Mesenchymal stem cell (in vitro differentiated cells and primary cell): ENCODE results near the gene SERTAD2.

ENCODE experiments used
- DNase-seq: peaks from one replicate; pipeline ENCODE4 v3.0.0-alpha.2; 2013
- H2AFZ ChIP-seq: one replicate; pipeline ENCODE4 v1.6.1; 2013; ENCODE audit warnings: low read depth, mild to moderate bottlenecking, control low read depth, inconsistent platforms, low read length, moderate library complexity
- H2AK5ac ChIP-seq: 2 replicates; pipeline ENCODE4 v1.6.1; 2013; ENCODE audit warnings: low read length, moderate library complexity, mild to moderate bottlenecking, inconsistent platforms; ENCODE audit not compliant: severe bottlenecking
- H2BK120ac ChIP-seq: one replicate; pipeline ENCODE4 v1.6.1; 2013; ENCODE audit warnings: low read depth, mild to moderate bottlenecking, inconsistent platforms, low read length, moderate library complexity
- H2BK12ac ChIP-seq, 2 experiments: one replicate each; pipeline ENCODE4 v1.6.1; 2013; ENCODE audit warnings: inconsistent platforms in 2 of 2, low read length in 2 of 2, mild to moderate bottlenecking in 2 of 2, moderate library complexity in 2 of 2, control low read depth in 1 of 2
- H2BK15ac ChIP-seq: one replicate; pipeline ENCODE4 v1.6.1; 2013; ENCODE audit warnings: mild to moderate bottlenecking, low read depth, inconsistent platforms; ENCODE audit not compliant: poor library complexity, severe bottlenecking
- H2BK5ac ChIP-seq: 2 replicates; pipeline ENCODE4 v1.6.1; 2013; ENCODE audit warnings: low read depth, mild to moderate bottlenecking, low read length, control low read depth, inconsistent platforms; ENCODE audit not compliant: poor library complexity, severe bottlenecking
- H3K14ac ChIP-seq, 2 experiments: one replicate each; pipeline ENCODE4 v1.6.1; 2013; ENCODE audit warnings: inconsistent platforms in 2 of 2, low read length in 2 of 2, control low read depth in 1 of 2, mild to moderate bottlenecking in 1 of 2, moderate library complexity in 1 of 2
- H3K18ac ChIP-seq, 2 experiments: one replicate each; pipeline ENCODE4 v1.6.1; 2013; ENCODE audit warnings: inconsistent platforms in 2 of 2, low read length in 2 of 2, control low read depth in 1 of 2, low read depth in 1 of 2, mild to moderate bottlenecking in 1 of 2
- H3K23ac ChIP-seq, 2 experiments: one replicate each; pipeline ENCODE4 v1.6.1; 2013; ENCODE audit warnings: inconsistent platforms in 2 of 2, low read length in 2 of 2, mild to moderate bottlenecking in 2 of 2, moderate library complexity in 2 of 2, control low read depth in 1 of 2
- H3K27ac ChIP-seq: 2 replicates; pipeline ENCODE4 v1.5.1; 2013; ENCODE audit warnings: mild to moderate bottlenecking, moderate library complexity, low read length, control low read depth, inconsistent platforms; ENCODE audit not compliant: poor library complexity, severe bottlenecking
- H3K27me3 ChIP-seq, 2 experiments: 2 replicates each; pipeline versions ENCODE4 v1.6.1 to v1.7.0; 2013; ENCODE audit warnings: low read length in 2 of 2, mild to moderate bottlenecking in 2 of 2, moderate library complexity in 2 of 2, control low read depth in 1 of 2, inconsistent platforms in 1 of 2; ENCODE audit not compliant: control insufficient read depth in 1 of 2, insufficient read depth in 1 of 2
- H3K36me3 ChIP-seq, 2 experiments: 2 replicates each; pipeline versions ENCODE4 v1.6.1 to v1.7.0; 2013; ENCODE audit warnings: low read length in 2 of 2, control low read depth in 1 of 2, inconsistent platforms in 1 of 2, low read depth in 1 of 2, mild to moderate bottlenecking in 1 of 2; ENCODE audit not compliant: insufficient read depth in 2 of 2, control insufficient read depth in 1 of 2
- H3K4ac ChIP-seq, 2 experiments: one replicate each; pipeline ENCODE4 v1.6.1; 2013; ENCODE audit warnings: inconsistent platforms in 2 of 2, low read length in 2 of 2, mild to moderate bottlenecking in 2 of 2, moderate library complexity in 2 of 2, control low read depth in 1 of 2, low read depth in 1 of 2
- H3K4me1 ChIP-seq: 2 replicates; pipeline ENCODE4 v1.6.1; 2013; ENCODE audit warnings: low read depth, low read length, control low read depth; ENCODE audit not compliant: control insufficient read depth, insufficient read depth
- H3K4me2 ChIP-seq: 2 replicates; pipeline ENCODE4 v1.6.1; 2013; ENCODE audit warnings: low read length, mild to moderate bottlenecking, inconsistent platforms; ENCODE audit not compliant: poor library complexity, severe bottlenecking
- H3K4me3 ChIP-seq, 2 experiments: 2 replicates each; pipeline versions ENCODE4 v1.5.1 to v1.7.0; 2013; ENCODE audit warnings: low read length in 2 of 2, mild to moderate bottlenecking in 2 of 2, control low read depth in 1 of 2, low read depth in 1 of 2; ENCODE audit not compliant: insufficient read depth in 1 of 2
- H3K79me1 ChIP-seq: replicated peaks from 2 replicates; pipeline ENCODE4 v1.6.1; 2013; ENCODE audit warnings: mild to moderate bottlenecking, control low read depth, low read length, inconsistent platforms; ENCODE audit not compliant: poor library complexity, severe bottlenecking
- H3K9ac ChIP-seq: 2 replicates; pipeline ENCODE4 v1.7.0; 2013; ENCODE audit warnings: mild to moderate bottlenecking, low read length, moderate library complexity
- H3K9me3 ChIP-seq: 2 replicates; pipeline ENCODE4 v1.7.0; 2013; ENCODE audit warnings: mild to moderate bottlenecking, low read length; ENCODE audit not compliant: control insufficient read depth
- H4K8ac ChIP-seq: one replicate; pipeline ENCODE4 v1.6.1; 2013; ENCODE audit warnings: inconsistent platforms, mild to moderate bottlenecking, low read length, moderate library complexity
- H4K91ac ChIP-seq: one replicate; pipeline ENCODE4 v1.6.1; 2013; ENCODE audit warnings: mild to moderate bottlenecking, low read length, inconsistent platforms
- WGBS: methylation state at CpG from one replicate; pipeline ENCODE4 v1.1.7; 2013; ENCODE audit warnings: mixed read lengths; 5-methylcytosine and 5-hydroxymethylcytosine counted together

The SERTAD2 gene

DNA sequence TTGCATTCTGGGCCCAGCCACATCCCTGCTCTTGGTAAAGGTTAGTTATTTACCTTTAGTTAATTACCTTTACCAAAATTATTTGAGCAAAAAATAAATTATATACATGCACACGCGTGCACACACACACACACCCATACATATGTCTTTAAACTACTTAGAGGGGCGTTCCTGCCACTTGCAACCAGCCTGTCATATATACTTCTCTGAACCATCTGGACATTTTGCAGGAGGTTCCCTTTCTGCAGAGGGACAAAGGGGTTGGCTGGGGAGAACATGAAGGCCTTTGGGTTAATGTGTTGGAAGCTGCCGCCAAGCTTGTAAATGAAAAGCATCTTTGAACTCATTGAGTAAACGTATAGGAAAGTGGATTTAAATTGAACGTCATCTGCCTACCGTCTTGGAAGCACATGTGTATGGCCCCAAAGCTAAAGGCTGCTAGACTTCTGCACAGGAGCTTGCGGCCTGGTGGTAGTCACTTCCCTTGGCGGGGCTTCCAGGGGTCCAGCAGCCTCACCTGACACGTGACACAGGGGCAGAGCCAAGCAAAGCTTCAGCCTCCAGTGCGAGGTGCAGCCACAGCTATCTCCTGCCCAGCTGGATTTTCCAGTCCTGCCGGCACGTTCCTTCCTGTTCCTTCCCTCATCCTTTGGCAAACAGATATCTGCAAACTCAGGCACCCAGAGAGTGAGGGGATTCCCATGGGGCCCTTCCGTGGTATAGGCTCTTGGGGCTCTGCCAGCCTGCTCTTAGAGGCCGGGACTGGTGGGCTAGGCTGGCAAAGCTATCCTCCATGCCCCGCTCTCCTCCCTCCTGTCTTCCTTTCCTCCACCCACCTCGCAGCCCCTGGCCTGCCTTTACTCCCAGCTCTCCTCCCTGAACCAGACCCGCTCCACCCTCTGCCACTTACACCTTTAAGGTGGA lies 46.1 kb downstream of the SERTAD2 start:
- Histone ChIP-seq H2BK120ac (no peak overlapping the region), H3K9me3 (peaks cover 5% of the 10 kb centered on the region), H2BK15ac (peak overlapping the region; percentile 34), H3K14ac (no peak overlapping the region), H3K4ac (no peak overlapping the region), H3K79me1 (no peaks in the 10 kb centered on the region), H4K91ac (peak overlapping the region; percentile 76), H2AK5ac (no peak overlapping the region), H3K27ac (no peak overlapping the region), H3K9ac (peak overlapping the region; percentile 23), H3K18ac (no peak overlapping the region), H3K4me2 (no peak overlapping the region), H2BK5ac (no peak overlapping the region), H3K27me3 (peaks cover 0 to 6% of the 10 kb centered on the region in 2 experiments), H3K4me1 (peaks cover 9% of the 10 kb centered on the region), H4K8ac (peak overlapping the region; percentile 7), H3K4me3 (peak overlapping the region in 1 of 2 experiments; percentile 50), H2BK12ac (no peak overlapping the region), H2AFZ (no peak overlapping the region), H3K36me3 (no peaks in the 10 kb centered on the region), H3K23ac (no peak overlapping the region)
- 91% methylated on average over 17 of the region's 18 CpGs for WGBS
- DNase-seq = no peak

DNA sequence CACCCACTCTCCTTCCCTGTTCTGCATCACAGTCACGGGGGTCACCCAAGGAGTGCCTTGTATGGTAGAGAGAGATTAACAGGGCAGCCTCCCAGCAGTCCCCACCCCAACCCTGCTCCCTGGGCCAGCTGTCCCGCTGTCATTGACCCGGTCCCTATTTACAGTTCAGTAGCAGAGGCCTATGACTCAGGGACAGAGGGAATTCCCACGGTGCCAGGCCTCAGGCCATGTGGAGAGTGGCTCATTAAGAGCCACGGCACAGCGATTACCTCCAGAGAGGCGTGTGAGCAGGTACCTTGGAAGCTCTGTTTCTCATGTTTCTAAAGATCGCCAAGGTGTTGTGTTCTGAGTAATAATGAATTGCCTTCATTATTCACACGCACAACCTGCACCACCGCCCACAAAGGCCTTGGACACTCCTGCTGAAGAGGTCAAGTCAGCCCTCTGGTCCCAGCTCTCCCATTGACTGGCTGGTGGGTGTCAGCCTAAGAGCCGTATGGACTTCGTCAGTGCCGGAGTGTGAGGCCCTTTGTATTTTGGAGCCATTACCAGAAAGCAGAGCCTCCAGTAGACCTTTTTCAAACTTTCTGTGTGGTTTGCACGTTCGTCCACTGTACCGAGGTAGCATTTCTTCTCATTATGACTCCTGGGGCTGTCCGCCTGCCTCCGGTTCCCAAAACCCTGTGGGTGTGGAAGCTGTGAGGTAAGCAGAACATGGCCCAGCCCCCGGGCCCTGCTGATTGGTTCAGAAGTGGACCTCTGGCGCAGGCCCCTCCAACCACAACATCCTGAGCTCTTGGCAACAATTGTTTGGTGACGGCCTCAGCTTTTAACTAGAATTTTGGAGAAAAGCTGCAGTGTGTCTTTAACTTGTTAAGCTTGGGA lies 47.0 kb downstream of the SERTAD2 start:
- Histone ChIP-seq H3K4me1 (peaks cover 9% of the 10 kb centered on the region), H3K23ac (no peak overlapping the region), H4K91ac (no peak overlapping the region), H2BK12ac (no peak overlapping the region), H3K4me3 (peak overlapping the region in 1 of 2 experiments; percentile 44), H3K27ac (no peak overlapping the region), H2BK5ac (no peak overlapping the region), H3K18ac (no peak overlapping the region), H3K9me3 (peaks cover 5% of the 10 kb centered on the region), H3K4me2 (no peak overlapping the region), H2AK5ac (no peak overlapping the region), H3K36me3 (no peaks in the 10 kb centered on the region), H2BK120ac (no peak overlapping the region), H3K9ac (peak overlapping the region; percentile 56), H4K8ac (no peak overlapping the region), H3K4ac (no peak overlapping the region), H3K27me3 (peaks cover 0 to 3% of the 10 kb centered on the region in 2 experiments), H2AFZ (no peak overlapping the region), H3K14ac (no peak overlapping the region), H2BK15ac (no peak overlapping the region), H3K79me1 (no peaks in the 10 kb centered on the region)
- WGBS = 80% methylated on average over 20 of the region's 21 CpGs
- DNase-seq = peak; percentile 29

DNA sequence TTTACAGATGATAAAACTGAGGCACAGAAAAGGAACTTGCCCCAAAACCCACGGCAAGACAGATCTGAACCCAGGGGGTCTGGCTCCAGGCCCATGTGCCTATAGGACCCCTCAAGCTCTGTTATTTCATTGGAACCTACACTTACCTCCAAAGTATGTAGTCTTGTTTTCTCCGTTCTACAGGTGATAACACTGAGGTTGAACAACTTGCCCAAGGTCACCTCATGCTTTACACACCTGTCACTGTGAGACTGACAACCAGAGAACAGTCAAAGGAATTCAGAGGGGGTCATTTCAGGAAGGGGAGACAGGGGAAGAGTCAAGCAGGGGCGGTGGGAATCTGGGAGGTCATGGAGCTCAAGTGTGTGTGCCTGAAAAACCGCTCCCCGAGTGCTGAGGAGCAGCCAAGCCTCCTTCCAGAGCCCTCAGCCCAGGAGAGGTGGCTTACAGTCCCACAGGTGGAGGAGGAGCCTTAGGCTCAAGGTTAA lies 47.7 kb downstream of the SERTAD2 start:
- WGBS = 95% methylated on average over 5 of the region's 5 CpGs

More for the DNA sequence above, 47.7 kb downstream of the SERTAD2 start:
- Histone ChIP-seq H3K23ac (no peak overlapping the region), H3K4me2 (no peak overlapping the region), H2BK120ac (no peak overlapping the region), H3K4me1 (peaks cover 9% of the 10 kb centered on the region), H2BK5ac (no peak overlapping the region), H2BK15ac (no peak overlapping the region), H3K79me1 (no peaks in the 10 kb centered on the region), H2AFZ (no peak overlapping the region), H3K18ac (no peak overlapping the region), H3K27me3 (no peaks in the 10 kb centered on the region), H2AK5ac (no peak overlapping the region), H4K8ac (no peak overlapping the region), H3K4ac (no peak overlapping the region), H2BK12ac (no peak overlapping the region), H4K91ac (no peak overlapping the region), H3K36me3 (no peaks in the 10 kb centered on the region), H3K27ac (no peak overlapping the region), H3K14ac (no peak overlapping the region), H3K9me3 (peaks cover 5% of the 10 kb centered on the region), H3K9ac (no peak overlapping the region), H3K4me3 (no peak overlapping the region)
- no peak for DNase-seq
